Stomach (tissue), 9 donors: ENCODE results near the gene LVRN. TPM values are rescaled to one million over a fixed set of nuclear protein-coding genes. Genes with fewer than 3 reads are reported as not detected.
A peak's percentile ranks its signal among the peaks of the same experiment; 100 is the strongest.

Experiments
- DNase-seq, 2 donors: peaks; one replicate each; pipeline versions ENCODE4 v3.0.0 to v3.0.0-alpha.2; 2013 to 2019
- H3K27ac ChIP-seq, 5 donors: fragments of 200-600 bp in 4 of 5; sonication (generic) in 4 of 5; one replicate each; pipeline ENCODE4 v1.5.1; 2013 to 2019; ENCODE audit warnings: mild to moderate bottlenecking in 1 of 5, moderate library complexity in 1 of 5
- H3K27me3 ChIP-seq, 3 donors: fragments of 200-600 bp; sonication (generic); one replicate each; pipeline ENCODE4 v1.5.1; 2017 to 2019; ENCODE audit warnings: mixed run types in 1 of 3
- H3K36me3 ChIP-seq, 4 donors: fragments of 200-600 bp; sonication (generic); 1 replicate in 3 of 4; 2 replicates in 1 of 4; pipeline ENCODE4 v1.5.1; 2016 to 2019
- H3K4me1 ChIP-seq, 4 donors: fragments of 200-600 bp; sonication (generic); one replicate each; pipeline ENCODE4 v1.5.1; 2016 to 2019
- H3K4me3 ChIP-seq, 4 donors: fragments of 200-600 bp; sonication (generic) in 3 of 4; one replicate each; pipeline ENCODE4 v1.5.1; 2016 to 2019; ENCODE audit warnings: mild to moderate bottlenecking in 1 of 4
- H3K9me3 ChIP-seq, 4 donors: fragments of 200-600 bp; sonication (generic); one replicate each; pipeline ENCODE4 v1.5.1; 2016 to 2019
- CTCF ChIP-seq, 7 experiments: fragments of 450-650 bp in 4 of 7; fragments of 200-600 bp in 3 of 7; sonication (generic) in 3 of 7; IDR thresholded peaks; one replicate each; pipeline ENCODE4 v1.5.1; 2016 to 2019; ENCODE audit warnings: antibody characterized with exemption in 7 of 7, control low read depth in 2 of 7, mild to moderate bottlenecking in 1 of 7
- EP300 ChIP-seq: sonication (generic); formaldehyde crosslinking; IDR thresholded peaks from one replicate; pipeline ENCODE4 v1.6.1; 2017; ENCODE audit warnings: antibody characterized with exemption
- POLR2A ChIP-seq, 4 donors: fragments of 450-650 bp; IDR thresholded peaks; one replicate each; pipeline ENCODE4 v1.6.1; 2016; ENCODE audit warnings: antibody characterized with exemption in 4 of 4, control low read depth in 2 of 4, mild to moderate bottlenecking in 1 of 4, moderate library complexity in 1 of 4
- POLR2AphosphoS5 ChIP-seq, 3 donors: sonication (generic); formaldehyde crosslinking; IDR thresholded peaks; one replicate each; pipeline ENCODE4 v1.6.1; 2016; ENCODE audit warnings: antibody characterized with exemption in 3 of 3
- WGBS, 5 donors: extraction: QIAGEN DNeasy Blood & Tissue Kit in 3 of 5; methylation state at CpG; one replicate each; pipeline versions ENCODE4 v1.1.5 to v1.1.7; 2013 to 2018; 5-methylcytosine and 5-hydroxymethylcytosine counted together
- intact Hi-C: fragments of 100-400 bp; cut with DNase I; formaldehyde crosslinking; loops from one replicate; pipeline ENCODE4 v1.15.1; 2023; ENCODE audit warnings: low total_unique reads
- polyA plus RNA-seq, 3 donors: library from polyadenylated mRNA; stranded (reverse); fragments of 200-250 nt; gene quantifications; one replicate each; pipeline ENCODE4 v1.2.3, GENCODE V29; 2013
- total RNA-seq, 5 donors: library from RNA; depleted of rRNA; stranded (reverse); fragments of >200 nt; gene quantifications; one replicate each; pipeline versions ENCODE4 v1.1.0 to v1.2.3, GENCODE V29; 2014 to 2016
- donor health status: healthy with polysubstance abuse.
- donor health status: Bipolar disorder and iron deficiency.
- donor health status: healthy.

The LVRN gene
- total and polyA plus RNA-seq, 8 donors, result 0.06 to 1.3 (median 0.35) TPM; not detected in 4

GRCh38 chr5:115954144-115954543 is 8.1 kb upstream of the LVRN start:
- no peak for TF ChIP-seq POLR2AphosphoS5 (IDR thresholded peaks at IDR 0.05)
- no peak for TF ChIP-seq POLR2A (IDR thresholded peaks at IDR 0.05)
- no peak for TF ChIP-seq EP300
- TF ChIP-seq CTCF (IDR thresholded peaks at IDR 0.05), result no peak
- intact Hi-C loops, result no loop called here
- DNase-seq, result no peak
- H3K4me3 ChIP-seq, result no peak overlapping the region
- H3K9me3 ChIP-seq, result no peaks in the 10 kb centered on the region
- peaks cover 0 to 34% (median 8%) of the 10 kb centered on the region in 3 donors for H3K27me3 ChIP-seq
- no peaks in the 10 kb centered on the region for H3K36me3 ChIP-seq
- no peaks in the 10 kb centered on the region for H3K4me1 ChIP-seq
- H3K27ac ChIP-seq, result no peak overlapping the region

- H3K9me3 ChIP-seq, result no peaks in the 10 kb centered on the region
- DNase-seq, result no peak
- H3K27ac ChIP-seq, result no peak overlapping the region
- 75 to 88% (median 76%) methylated on average over 6 of the region's 6 CpGs for WGBS, 5 donors
- H3K4me1 ChIP-seq, result peaks cover 7 to 9% (median 8%) of the 10 kb centered on the region in 4 donors
- TF ChIP-seq POLR2AphosphoS5 (IDR thresholded peaks at IDR 0.05), result no peak
- TF ChIP-seq CTCF (IDR thresholded peaks at IDR 0.05), result no peak
- TF ChIP-seq POLR2A (IDR thresholded peaks at IDR 0.05), result no peak
- no peak for TF ChIP-seq EP300
- H3K36me3 ChIP-seq, result no peaks in the 10 kb centered on the region
- H3K27me3 ChIP-seq, result peaks cover 0 to 59% (median 19%) of the 10 kb centered on the region in 3 donors
- H3K4me3 ChIP-seq, result no peak overlapping the region
- intact Hi-C loops, result no loop called here
These were observed 5.3 kb upstream of the LVRN start for GRCh38 chr5:115956957-115957356.

GRCh38 chr5:115961381-115962238 is 665 bp upstream of the LVRN start:
- H3K27ac ChIP-seq, result no peak overlapping the region
- 4 to 10% (median 8%) methylated on average over 32 to 42 of the region's 42 CpGs for WGBS, 5 donors
- peak in 1 of 2 donors; percentile 30 for DNase-seq
- H3K9me3 ChIP-seq, result no peaks in the 10 kb centered on the region
- intact Hi-C loops, result no loop called here
- TF ChIP-seq EP300, result no peak
- TF ChIP-seq CTCF (IDR thresholded peaks at IDR 0.05), result no peak
- TF ChIP-seq POLR2A (IDR thresholded peaks at IDR 0.05), result no peak
- TF ChIP-seq POLR2AphosphoS5 (IDR thresholded peaks at IDR 0.05), result no peak
- H3K36me3 ChIP-seq, result no peaks in the 10 kb centered on the region
- peaks cover 19 to 25% (median 22%) of the 10 kb centered on the region in 4 donors for H3K4me1 ChIP-seq
- peaks cover 9 to 82% (median 39%) of the 10 kb centered on the region in 3 donors for H3K27me3 ChIP-seq
- H3K4me3 ChIP-seq, result peak overlapping the region in 3 of 4 donors; percentile 42 to 56 (median 43)

GRCh38 chr5:115962565-115963402 is 509 bp downstream of the LVRN start:
- Histone ChIP-seq H3K27me3 (peaks cover 9 to 70% (median 39%) of the 10 kb centered on the region in 3 donors), H3K9me3 (no peaks in the 10 kb centered on the region), H3K36me3 (no peaks in the 10 kb centered on the region), H3K4me3 (peak overlapping the region; percentile 33 to 56 (median 42)), H3K27ac (peak overlapping the region in 1 of 5 donors; percentile 16), H3K4me1 (peaks cover 19 to 25% (median 22%) of the 10 kb centered on the region in 4 donors)
- no peak for TF ChIP-seq POLR2A (IDR thresholded peaks at IDR 0.05)
- no peak for TF ChIP-seq CTCF (IDR thresholded peaks at IDR 0.05)
- no peak for TF ChIP-seq POLR2AphosphoS5 (IDR thresholded peaks at IDR 0.05)
- no peak for TF ChIP-seq EP300
- intact Hi-C loops, result no loop called here
- peak in 1 of 2 donors; percentile 67 for DNase-seq
- WGBS, 5 donors, result 2 to 9% (median 4%) methylated on average over 15 to 71 of the region's 71 CpGs
